ENCODE measurements around the gene FOXN3. TPM values are rescaled to one million over a fixed set of nuclear protein-coding genes. Genes with fewer than 3 reads are reported as not detected.

FOXN3 gene
- total RNA-seq, 1 donor from 2014 or later = 34.5 TPM

DNA sequence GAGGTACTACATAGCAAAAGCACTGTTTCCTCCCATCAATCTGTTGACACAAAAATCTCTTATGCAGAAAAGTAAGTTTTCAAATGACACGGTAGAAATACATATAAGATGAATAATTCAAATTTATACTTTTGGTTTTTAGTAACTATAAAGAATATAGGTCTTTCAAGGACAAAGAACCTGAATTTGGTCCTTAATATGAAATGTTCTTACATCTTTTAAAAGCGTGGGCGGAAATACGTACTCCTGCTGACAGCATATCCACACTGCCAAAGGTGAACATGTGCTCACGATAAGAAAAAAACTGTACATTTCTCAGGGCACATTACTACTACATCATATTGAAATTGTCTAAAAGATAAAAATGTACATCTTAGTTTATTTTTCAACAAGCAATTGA, 127.6 kb downstream of the FOXN3 start:
- H3K36me3 ChIP-seq (ENCODE audit: control insufficient read depth, insufficient read depth, low read length) = no peaks in the 10 kb centered on the region
- TF ChIP-seq, protein P1, sequence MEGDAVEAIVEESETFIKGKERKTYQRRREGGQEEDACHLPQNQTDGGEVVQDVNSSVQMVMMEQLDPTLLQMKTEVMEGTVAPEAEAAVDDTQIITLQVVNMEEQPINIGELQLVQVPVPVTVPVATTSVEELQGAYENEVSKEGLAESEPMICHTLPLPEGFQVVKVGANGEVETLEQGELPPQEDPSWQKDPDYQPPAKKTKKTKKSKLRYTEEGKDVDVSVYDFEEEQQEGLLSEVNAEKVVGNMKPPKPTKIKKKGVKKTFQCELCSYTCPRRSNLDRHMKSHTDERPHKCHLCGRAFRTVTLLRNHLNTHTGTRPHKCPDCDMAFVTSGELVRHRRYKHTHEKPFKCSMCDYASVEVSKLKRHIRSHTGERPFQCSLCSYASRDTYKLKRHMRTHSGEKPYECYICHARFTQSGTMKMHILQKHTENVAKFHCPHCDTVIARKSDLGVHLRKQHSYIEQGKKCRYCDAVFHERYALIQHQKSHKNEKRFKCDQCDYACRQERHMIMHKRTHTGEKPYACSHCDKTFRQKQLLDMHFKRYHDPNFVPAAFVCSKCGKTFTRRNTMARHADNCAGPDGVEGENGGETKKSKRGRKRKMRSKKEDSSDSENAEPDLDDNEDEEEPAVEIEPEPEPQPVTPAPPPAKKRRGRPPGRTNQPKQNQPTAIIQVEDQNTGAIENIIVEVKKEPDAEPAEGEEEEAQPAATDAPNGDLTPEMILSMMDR (IDR thresholded peaks at IDR 0.05; ENCODE audit: insufficient read depth, low read length, poor library complexity, severe bottlenecking) = no peak
- no peaks in the 10 kb centered on the region for H3K27me3 ChIP-seq (ENCODE audit: control insufficient read depth, insufficient read depth, low read length)
- DNase-seq (ENCODE audit: low read depth) = no peak
- no peak overlapping the region for H3K4me3 ChIP-seq (ENCODE audit: low read depth, low read length)

GRCh38 chr14:89288114-89288513, 128.9 kb downstream of the FOXN3 start:
- H3K4me3 ChIP-seq (ENCODE audit: low read depth, low read length) = no peak overlapping the region
- H3K27me3 ChIP-seq (ENCODE audit: control insufficient read depth, insufficient read depth, low read length) = no peaks in the 10 kb centered on the region
- TF ChIP-seq, protein P1 (IDR thresholded peaks at IDR 0.05; ENCODE audit: insufficient read depth, low read length, poor library complexity, severe bottlenecking) = no peak
- DNase-seq (ENCODE audit: low read depth) = no peak
- H3K36me3 ChIP-seq (ENCODE audit: control insufficient read depth, insufficient read depth, low read length) = no peaks in the 10 kb centered on the region

- no peaks in the 10 kb centered on the region for H3K36me3 ChIP-seq (ENCODE audit: control insufficient read depth, insufficient read depth, low read length)
- TF ChIP-seq, protein P1 (IDR thresholded peaks at IDR 0.05; ENCODE audit: insufficient read depth, low read length, poor library complexity, severe bottlenecking) = no peak
- H3K4me3 ChIP-seq (ENCODE audit: low read depth, low read length) = no peak overlapping the region
- H3K27me3 ChIP-seq (ENCODE audit: control insufficient read depth, insufficient read depth, low read length) = no peaks in the 10 kb centered on the region
- DNase-seq (ENCODE audit: low read depth) = no peak
Observed at GRCh38 chr14:89284333-89285058, 132.5 kb downstream of the FOXN3 start.

DNA sequence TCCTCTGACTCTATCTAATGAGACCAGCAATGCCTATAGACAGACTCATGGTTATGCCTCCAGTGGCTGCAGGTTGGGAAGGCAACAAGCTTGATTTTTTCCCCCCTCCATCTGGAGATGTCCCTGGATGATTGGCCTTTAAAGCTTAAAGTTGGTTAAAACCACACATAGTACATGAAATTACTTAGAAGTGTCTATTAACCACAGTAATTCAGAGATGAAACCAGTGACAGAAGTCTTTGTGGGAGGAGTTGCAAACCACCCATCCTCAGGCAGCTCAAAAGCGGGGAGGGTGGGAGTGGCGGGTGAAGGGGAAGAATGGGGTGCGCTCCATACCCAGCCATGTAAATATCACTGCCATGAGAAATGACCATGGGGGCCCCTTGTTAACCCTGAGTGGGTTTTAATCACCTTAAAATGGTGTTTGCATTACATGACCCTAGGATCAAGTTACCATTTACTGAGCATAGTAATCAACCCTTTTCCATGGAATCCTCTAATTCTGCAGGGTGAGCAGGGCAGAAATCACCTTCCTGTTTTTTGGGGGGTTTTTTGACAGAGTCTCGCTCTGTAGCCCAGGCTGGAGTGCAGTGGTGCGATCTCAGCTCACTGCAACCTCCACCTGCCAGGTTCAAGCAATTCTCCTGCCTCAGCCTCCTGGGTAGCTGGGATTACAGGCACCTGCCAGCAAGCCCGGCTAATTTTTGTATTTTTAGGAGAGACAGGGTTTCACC, 133.5 kb downstream of the FOXN3 start:
- Histone ChIP-seq H3K27me3 (ENCODE audit: control insufficient read depth, insufficient read depth, low read length) (no peaks in the 10 kb centered on the region), H3K36me3 (ENCODE audit: control insufficient read depth, insufficient read depth, low read length) (no peaks in the 10 kb centered on the region), H3K4me3 (ENCODE audit: low read depth, low read length) (no peak overlapping the region)
- DNase-seq (ENCODE audit: low read depth) = no peak
- TF ChIP-seq, protein P1 (IDR thresholded peaks at IDR 0.05; ENCODE audit: insufficient read depth, low read length, poor library complexity, severe bottlenecking) = no peak

- Histone ChIP-seq H3K36me3 (ENCODE audit: control insufficient read depth, insufficient read depth, low read length) (no peaks in the 10 kb centered on the region), H3K4me3 (ENCODE audit: low read depth, low read length) (no peak overlapping the region), H3K27me3 (ENCODE audit: control insufficient read depth, insufficient read depth, low read length) (no peaks in the 10 kb centered on the region)
- no peak for DNase-seq (ENCODE audit: low read depth)
- TF ChIP-seq, protein P1 (IDR thresholded peaks at IDR 0.05; ENCODE audit: insufficient read depth, low read length, poor library complexity, severe bottlenecking) = no peak
Observed at GRCh38 chr14:89282191-89282590, 134.8 kb downstream of the FOXN3 start.

Measured in kidney epithelial cell (primary cell).